Measurements from ENCODE around the gene LRRC4C. TPM values are rescaled to one million over a fixed set of nuclear protein-coding genes. Genes with fewer than 3 reads are reported as not detected.

Gene LRRC4C
- total RNA-seq, 2 donors from 2014 or later: 0.95 to 3.2 TPM

- Histone ChIP-seq H3K9me3 (no peaks in the 10 kb centered on the region), H3K27ac (no peak overlapping the region), H3K4me3 (no peak overlapping the region), H3K27me3 (replicated peaks; ENCODE audit: insufficient read depth) (no peaks in the 10 kb centered on the region), H3K36me3 (no peaks in the 10 kb centered on the region), H3K4me1 (ENCODE audit: control insufficient read depth in 1 of 2, low read depth in 2 of 2) (no peaks in the 10 kb centered on the region)
- no peak for DNase-seq (ENCODE audit: low spot score)
- TF ChIP-seq, protein P1, sequence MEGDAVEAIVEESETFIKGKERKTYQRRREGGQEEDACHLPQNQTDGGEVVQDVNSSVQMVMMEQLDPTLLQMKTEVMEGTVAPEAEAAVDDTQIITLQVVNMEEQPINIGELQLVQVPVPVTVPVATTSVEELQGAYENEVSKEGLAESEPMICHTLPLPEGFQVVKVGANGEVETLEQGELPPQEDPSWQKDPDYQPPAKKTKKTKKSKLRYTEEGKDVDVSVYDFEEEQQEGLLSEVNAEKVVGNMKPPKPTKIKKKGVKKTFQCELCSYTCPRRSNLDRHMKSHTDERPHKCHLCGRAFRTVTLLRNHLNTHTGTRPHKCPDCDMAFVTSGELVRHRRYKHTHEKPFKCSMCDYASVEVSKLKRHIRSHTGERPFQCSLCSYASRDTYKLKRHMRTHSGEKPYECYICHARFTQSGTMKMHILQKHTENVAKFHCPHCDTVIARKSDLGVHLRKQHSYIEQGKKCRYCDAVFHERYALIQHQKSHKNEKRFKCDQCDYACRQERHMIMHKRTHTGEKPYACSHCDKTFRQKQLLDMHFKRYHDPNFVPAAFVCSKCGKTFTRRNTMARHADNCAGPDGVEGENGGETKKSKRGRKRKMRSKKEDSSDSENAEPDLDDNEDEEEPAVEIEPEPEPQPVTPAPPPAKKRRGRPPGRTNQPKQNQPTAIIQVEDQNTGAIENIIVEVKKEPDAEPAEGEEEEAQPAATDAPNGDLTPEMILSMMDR (IDR thresholded peaks at IDR 0.05): no peak
- no peak for ATAC-seq (ENCODE audit: insufficient number of reproducible peaks, low FRiP score, low read depth)
These were observed 1027.1 kb downstream of the LRRC4C start for GRCh38 chr11:40432358-40432757.

GRCh38 chr11:40425168-40425567, 1034.3 kb downstream of the LRRC4C start:
- no peak overlapping the region for H3K4me3 ChIP-seq
- no peaks in the 10 kb centered on the region for H3K4me1 ChIP-seq (ENCODE audit: control insufficient read depth in 1 of 2, low read depth in 2 of 2)
- TF ChIP-seq, protein P1 (IDR thresholded peaks at IDR 0.05): no peak
- H3K9me3 ChIP-seq: no peaks in the 10 kb centered on the region
- DNase-seq (ENCODE audit: low spot score) (no peak), ATAC-seq (ENCODE audit: insufficient number of reproducible peaks, low FRiP score, low read depth) (no peak)
- no peak overlapping the region for H3K27ac ChIP-seq
- no peaks in the 10 kb centered on the region for H3K36me3 ChIP-seq
- no peaks in the 10 kb centered on the region for H3K27me3 ChIP-seq (replicated peaks; ENCODE audit: insufficient read depth)

DNA sequence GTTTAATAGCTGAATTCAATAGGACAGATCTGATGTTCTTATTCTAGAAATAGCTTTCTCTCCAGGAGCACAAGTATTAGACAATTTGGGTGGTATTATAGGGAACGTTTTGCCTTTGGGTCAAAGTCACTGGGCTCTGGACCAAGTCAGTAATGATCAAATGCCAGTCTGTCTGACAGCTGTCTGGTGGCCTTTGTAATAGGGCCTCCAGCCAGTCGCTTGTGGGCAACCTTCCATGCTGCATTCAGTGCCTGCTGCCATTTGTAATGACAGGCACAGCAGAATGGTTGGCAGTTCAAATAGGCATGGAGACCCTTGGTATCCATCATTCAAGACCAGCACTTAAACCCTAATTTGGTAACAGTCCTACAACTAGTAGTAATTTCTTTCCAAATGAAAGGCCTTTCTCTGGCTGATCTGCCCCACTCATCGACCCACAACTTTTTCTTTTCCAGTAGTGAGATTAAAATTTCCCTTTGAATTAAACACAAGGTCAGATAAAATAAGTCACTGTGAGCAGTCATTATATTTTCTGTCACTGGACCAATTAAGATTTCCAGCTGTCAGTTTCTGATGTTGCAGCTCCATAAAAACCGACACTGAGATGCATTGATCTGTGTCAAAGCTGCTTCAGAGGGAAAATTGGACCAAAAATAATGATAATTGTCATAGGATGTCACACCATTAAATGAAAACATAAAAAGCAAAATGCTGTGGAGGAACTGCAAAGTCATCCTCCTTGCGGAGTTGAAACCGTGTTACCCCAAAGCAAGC, 1038.1 kb downstream of the LRRC4C start:
- H3K9me3 ChIP-seq: no peaks in the 10 kb centered on the region
- ATAC-seq (ENCODE audit: insufficient number of reproducible peaks, low FRiP score, low read depth): no peak
- TF ChIP-seq, protein P1 (IDR thresholded peaks at IDR 0.05): no peak
- DNase-seq (ENCODE audit: low spot score): no peak
- no peaks in the 10 kb centered on the region for H3K27me3 ChIP-seq (replicated peaks; ENCODE audit: insufficient read depth)
- H3K36me3 ChIP-seq: no peaks in the 10 kb centered on the region
- no peak overlapping the region for H3K27ac ChIP-seq
- H3K4me1 ChIP-seq (ENCODE audit: control insufficient read depth in 1 of 2, low read depth in 2 of 2): no peaks in the 10 kb centered on the region
- no peak overlapping the region for H3K4me3 ChIP-seq

GRCh38 chr11:40417627-40418026, 1041.8 kb downstream of the LRRC4C start:
- no peaks in the 10 kb centered on the region for H3K27me3 ChIP-seq (replicated peaks; ENCODE audit: insufficient read depth)
- H3K9me3 ChIP-seq: no peaks in the 10 kb centered on the region
- no peak for ATAC-seq (ENCODE audit: insufficient number of reproducible peaks, low FRiP score, low read depth)
- H3K27ac ChIP-seq: no peak overlapping the region
- no peaks in the 10 kb centered on the region for H3K36me3 ChIP-seq
- H3K4me1 ChIP-seq (ENCODE audit: control insufficient read depth in 1 of 2, low read depth in 2 of 2): no peaks in the 10 kb centered on the region
- DNase-seq (ENCODE audit: low spot score): no peak
- no peak overlapping the region for H3K4me3 ChIP-seq
- TF ChIP-seq, protein P1 (IDR thresholded peaks at IDR 0.05): no peak

DNA sequence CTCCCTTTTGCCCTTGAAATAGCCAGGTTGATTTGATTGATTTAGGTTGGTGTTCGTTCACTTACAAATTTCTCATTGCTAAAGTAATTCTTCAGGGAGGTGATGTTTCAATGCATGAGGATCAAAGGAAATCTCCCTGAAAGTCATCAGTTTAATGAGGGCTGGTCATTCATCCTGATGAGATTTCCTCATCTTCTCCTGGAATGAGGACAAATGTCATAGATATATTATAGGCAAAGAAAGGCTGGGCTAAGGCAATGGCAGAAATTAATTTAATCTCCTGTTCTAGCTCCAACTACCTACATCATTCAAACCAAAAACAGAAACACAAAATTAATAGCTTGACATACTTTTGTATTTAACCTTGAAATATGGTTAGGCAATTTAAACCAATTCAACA, 1052.1 kb downstream of the LRRC4C start:
- no peaks in the 10 kb centered on the region for H3K9me3 ChIP-seq
- no peak overlapping the region for H3K4me3 ChIP-seq
- H3K27ac ChIP-seq: no peak overlapping the region
- DNase-seq (ENCODE audit: low spot score) (no peak), ATAC-seq (ENCODE audit: insufficient number of reproducible peaks, low FRiP score, low read depth) (no peak)
- H3K4me1 ChIP-seq (ENCODE audit: control insufficient read depth in 1 of 2, low read depth in 2 of 2): no peaks in the 10 kb centered on the region
- no peaks in the 10 kb centered on the region for H3K27me3 ChIP-seq (replicated peaks; ENCODE audit: insufficient read depth)
- no peaks in the 10 kb centered on the region for H3K36me3 ChIP-seq
- TF ChIP-seq, protein P1 (IDR thresholded peaks at IDR 0.05): no peak
